H9 (cell line): ENCODE data around the gene CLRN3. TPM values are rescaled to one million over a fixed set of nuclear protein-coding genes. Genes with fewer than 3 reads are reported as not detected.

Experiments used
- DNase-seq: peaks from one replicate; pipeline ENCODE4 v3.0.0-alpha.2; 2017
- H2AFZ ChIP-seq: one replicate; pipeline ENCODE4 v1.6.1; 2013; ENCODE audit warnings: mild to moderate bottlenecking, low read length, control low read depth, moderate library complexity
- H2AK5ac ChIP-seq: 2 replicates; pipeline ENCODE4 v1.6.1; 2013; ENCODE audit warnings: low read length, control low read depth, mixed read lengths; ENCODE audit not compliant: insufficient read length
- H2BK120ac ChIP-seq: one replicate; pipeline ENCODE4 v1.6.1; 2013; ENCODE audit warnings: low read depth, mild to moderate bottlenecking, low read length, control low read depth, inconsistent platforms; ENCODE audit not compliant: poor library complexity, severe bottlenecking
- H2BK12ac ChIP-seq: 2 replicates; pipeline ENCODE4 v1.6.1; 2013; ENCODE audit warnings: low read length, control low read depth, mixed read lengths, low read depth; ENCODE audit not compliant: insufficient read length
- H2BK15ac ChIP-seq: 2 replicates; pipeline ENCODE4 v1.6.1; 2013; ENCODE audit warnings: low read depth, low read length, control low read depth
- H2BK20ac ChIP-seq: one replicate; pipeline ENCODE4 v1.6.1; 2013; ENCODE audit warnings: low read depth, mild to moderate bottlenecking, low read length, control low read depth, inconsistent platforms; ENCODE audit not compliant: poor library complexity, severe bottlenecking
- H2BK5ac ChIP-seq: 2 replicates; pipeline ENCODE4 v1.6.1; 2013; ENCODE audit warnings: low read length, control low read depth, mixed read lengths; ENCODE audit not compliant: insufficient read length
- H3K14ac ChIP-seq: 2 replicates; pipeline ENCODE4 v1.6.1; 2013; ENCODE audit warnings: low read length, control low read depth; ENCODE audit not compliant: insufficient read depth
- H3K18ac ChIP-seq: 2 replicates; pipeline ENCODE4 v1.6.1; 2013; ENCODE audit warnings: low read depth, mild to moderate bottlenecking, mixed read lengths, low read length, control low read depth; ENCODE audit not compliant: insufficient read length
- H3K23ac ChIP-seq: 2 replicates; pipeline ENCODE4 v1.6.1; 2013; ENCODE audit warnings: low read length, control low read depth, mixed read lengths, low read depth; ENCODE audit not compliant: insufficient read length
- H3K23me2 ChIP-seq: 2 replicates; pipeline ENCODE4 v1.6.1; 2013; ENCODE audit warnings: low read depth, mild to moderate bottlenecking, mixed read lengths, low read length, control low read depth; ENCODE audit not compliant: insufficient read length, poor library complexity, severe bottlenecking
- H3K27ac ChIP-seq: 2 replicates; pipeline ENCODE4 v1.5.1; 2013; ENCODE audit warnings: low read length, control low read depth, mixed read lengths, low read depth; ENCODE audit not compliant: insufficient read length
- H3K27me3 ChIP-seq: 2 replicates; pipeline ENCODE4 v1.6.1; 2013; ENCODE audit warnings: low read length, control low read depth, inconsistent platforms; ENCODE audit not compliant: insufficient read depth
- H3K4ac ChIP-seq: 2 replicates; pipeline ENCODE4 v1.6.1; 2013; ENCODE audit warnings: low read depth, mild to moderate bottlenecking, control low read depth, inconsistent platforms, low read length, moderate library complexity
- H3K4me1 ChIP-seq: 2 replicates; pipeline ENCODE4 v1.6.1; 2013; ENCODE audit warnings: low read length, control low read depth, inconsistent platforms; ENCODE audit not compliant: insufficient read depth
- H3K4me2 ChIP-seq: 2 replicates; pipeline ENCODE4 v1.6.1; 2013; ENCODE audit warnings: low read length, control low read depth, mixed read lengths; ENCODE audit not compliant: insufficient read length, insufficient read depth
- H3K56ac ChIP-seq: 2 replicates; pipeline ENCODE4 v1.6.1; 2013; ENCODE audit warnings: low read depth, mild to moderate bottlenecking, mixed read lengths, low read length, control low read depth; ENCODE audit not compliant: insufficient read length
- H3K79me1 ChIP-seq: 2 replicates; pipeline ENCODE4 v1.6.1; 2013; ENCODE audit warnings: low read depth, mild to moderate bottlenecking, moderate library complexity, low read length, control low read depth, inconsistent platforms; ENCODE audit not compliant: insufficient read depth, poor library complexity, severe bottlenecking
- H3K79me2 ChIP-seq: 2 replicates; pipeline ENCODE4 v1.6.1; 2013; ENCODE audit warnings: low read length, control low read depth, inconsistent platforms; ENCODE audit not compliant: insufficient read depth
- H3K9ac ChIP-seq: 2 replicates; pipeline ENCODE4 v1.6.1; 2013; ENCODE audit warnings: low read length, control low read depth, mixed read lengths; ENCODE audit not compliant: insufficient read length; ENCODE audit errors: extremely low read depth
- H3K9me3 ChIP-seq: one replicate; pipeline ENCODE4 v1.6.1; 2013; ENCODE audit warnings: low read depth, low read length, inconsistent platforms; ENCODE audit not compliant: control insufficient read depth
- H3T11ph ChIP-seq: one replicate; pipeline ENCODE4 v1.6.1; 2013; ENCODE audit warnings: mild to moderate bottlenecking, low read length, control low read depth, inconsistent platforms
- H4K20me1 ChIP-seq: one replicate; pipeline ENCODE4 v1.6.1; 2013; ENCODE audit not compliant: control insufficient read depth, insufficient read length, insufficient read depth
- H4K5ac ChIP-seq: 2 replicates; pipeline ENCODE4 v1.6.1; 2013; ENCODE audit warnings: low read depth, mild to moderate bottlenecking, mixed read lengths, low read length, control low read depth; ENCODE audit not compliant: insufficient read length
- H4K8ac ChIP-seq: replicated peaks from 2 replicates; pipeline ENCODE4 v1.6.1; 2013; ENCODE audit warnings: low read length, control low read depth, mixed read lengths, low read depth; ENCODE audit not compliant: insufficient read length
- H4K91ac ChIP-seq: 2 replicates; pipeline ENCODE4 v1.6.1; 2013; ENCODE audit warnings: low read depth, mild to moderate bottlenecking, moderate library complexity, mixed read lengths, low read length, control low read depth; ENCODE audit not compliant: insufficient read length
- H3K27ac Mint-ChIP-seq, 3 experiments: 2 replicates in 2 of 3; 3 replicates in 1 of 3; pipeline ENCODE4 v1.8.0; 2020 to 2021; ENCODE audit warnings: mixed read lengths in 3 of 3, mild to moderate bottlenecking in 1 of 3, moderate library complexity in 1 of 3
- H3K27me3 Mint-ChIP-seq: 2 replicates; pipeline ENCODE4 v1.8.0; 2021; ENCODE audit warnings: low read depth, mild to moderate bottlenecking, moderate library complexity, mixed read lengths
- H3K36me3 Mint-ChIP-seq, 3 experiments: 2 replicates in 2 of 3; 3 replicates in 1 of 3; pipeline ENCODE4 v1.8.0; 2020 to 2021; ENCODE audit warnings: low read depth in 3 of 3, mixed read lengths in 3 of 3; ENCODE audit not compliant: insufficient read depth in 1 of 3
- H3K4me1 Mint-ChIP-seq, 2 experiments: 2 replicates each; pipeline ENCODE4 v1.8.0; 2020; ENCODE audit warnings: mixed read lengths in 2 of 2
- H3K4me3 Mint-ChIP-seq, 2 experiments: 2 replicates in 1 of 2; 3 replicates in 1 of 2; pipeline ENCODE4 v1.8.0; 2020 to 2021; ENCODE audit warnings: mild to moderate bottlenecking in 2 of 2, mixed read lengths in 2 of 2, moderate library complexity in 1 of 2
- H3K9me3 Mint-ChIP-seq, 2 experiments: 2 replicates in 1 of 2; 3 replicates in 1 of 2; pipeline ENCODE4 v1.8.0; 2020; ENCODE audit warnings: mild to moderate bottlenecking in 2 of 2, mixed read lengths in 2 of 2, moderate library complexity in 1 of 2
- CTCF ChIP-seq: fragments of 200-600 bp; sonication (generic); conservative IDR thresholded peaks from 3 replicates; pipeline ENCODE4 v1.8.0; 2021; ENCODE audit warnings: antibody characterized with exemption, mild to moderate bottlenecking
- WGBS: extraction: QIAGEN DNeasy Blood & Tissue Kit; methylation state at CpG from one replicate; pipeline ENCODE4 v1.1.7; 2013; ENCODE audit warnings: missing lambda C conversion rate, low lambda C conversion rate, mixed read lengths; ENCODE audit not compliant: insufficient read length; ENCODE audit errors: extremely low coverage; 5-methylcytosine and 5-hydroxymethylcytosine counted together
- total RNA-seq: library from RNA; stranded (reverse); gene quantifications from 2 replicates; pipeline ENCODE4 v1.2.1, GENCODE V29; 2021

Gene CLRN3
- total RNA-seq, 1 experiment from 2014 or later = not detected

DNA sequence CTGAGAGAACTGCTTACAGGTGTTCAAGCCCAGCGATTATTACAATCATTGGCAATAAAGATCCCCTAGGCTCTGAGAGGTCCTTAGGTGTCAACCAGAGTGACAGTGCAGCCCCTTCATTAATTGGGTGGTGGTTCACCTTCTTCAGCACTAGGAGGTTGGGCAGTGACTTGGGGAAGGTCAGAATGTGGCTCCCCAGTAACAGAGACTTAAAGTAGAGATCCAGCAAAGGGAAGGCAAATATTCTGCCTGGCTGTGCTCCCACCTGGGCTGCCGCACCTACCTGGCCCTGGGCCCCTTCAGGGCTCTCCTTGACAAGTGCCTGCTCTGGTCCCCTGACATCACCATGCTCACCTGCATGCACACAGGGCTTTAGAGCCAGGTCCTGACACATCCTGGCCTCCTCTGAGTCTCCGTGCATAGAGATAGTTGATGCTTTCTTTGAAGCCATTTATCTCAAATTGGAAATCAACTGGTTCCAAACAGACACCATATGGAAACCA is 1.9 kb downstream of the CLRN3 start:
- WGBS = no CpG with 5 or more reads among the region's 3 CpGs

More for the DNA sequence above, 1.9 kb downstream of the CLRN3 start:
- H3K27ac ChIP-seq = no peak overlapping the region
- Mint-ChIP-seq H3K4me1 (no peaks in the 10 kb centered on the region), H3K27me3 (peaks cover 4% of the 10 kb centered on the region; the same call in 1 of the 2 replicates), H3K4me3 (no peak overlapping the region), H3K9me3 (no peaks in the 10 kb centered on the region), H3K36me3 (no peaks in the 10 kb centered on the region), H3K27ac (no peak overlapping the region)
- no peaks in the 10 kb centered on the region for H3K79me2 ChIP-seq
- H3K4me1 ChIP-seq = no peaks in the 10 kb centered on the region
- H3K4me2 ChIP-seq = no peak overlapping the region
- H2BK120ac ChIP-seq = no peak overlapping the region
- H3T11ph ChIP-seq = no peak overlapping the region
- no peak for DNase-seq
- H3K14ac ChIP-seq = no peak overlapping the region; the same call in 1 of the 2 replicates
- no peak overlapping the region for H2BK5ac ChIP-seq
- no peaks in the 10 kb centered on the region for H3K9me3 ChIP-seq
- H2BK12ac ChIP-seq = no peak overlapping the region
- H3K79me1 ChIP-seq = no peaks in the 10 kb centered on the region
- no peak overlapping the region for H2AK5ac ChIP-seq
- H2BK20ac ChIP-seq = no peak overlapping the region
- H3K23ac ChIP-seq = no peak overlapping the region
- no peak overlapping the region for H3K4ac ChIP-seq
- H3K56ac ChIP-seq = no peak overlapping the region
- no peaks in the 10 kb centered on the region for H4K20me1 ChIP-seq
- no peak overlapping the region for H4K91ac ChIP-seq
- H3K18ac ChIP-seq = no peak overlapping the region
- H3K9ac ChIP-seq = no peak overlapping the region
- no peak overlapping the region for H2AFZ ChIP-seq
- H4K8ac ChIP-seq = no peak overlapping the region
- H2BK15ac ChIP-seq = no peak overlapping the region
- H3K27me3 ChIP-seq = no peaks in the 10 kb centered on the region
- H3K23me2 ChIP-seq = no peaks in the 10 kb centered on the region
- TF ChIP-seq CTCF = no peak
- no peak overlapping the region for H4K5ac ChIP-seq
